ENCODE data around the gene MACO1. TPM values are rescaled to one million over a fixed set of nuclear protein-coding genes. Genes with fewer than 3 reads are reported as not detected.
"Not testable (repeated sequence)": the region's sequence is repeated elsewhere in the genome, so short reads cannot be mapped to it uniquely, and the experiment has no call there.

The MACO1 gene
- polyA plus RNA-seq, 1 donor = 18.1 TPM

GRCh38 chr1:25486602-25487001 lies 55.9 kb downstream of the MACO1 start:
- no peak for DNase-seq (ENCODE audit: low read depth)

GRCh38 chr1:25487628-25488027 lies 56.9 kb downstream of the MACO1 start:
- no peak for DNase-seq (ENCODE audit: low read depth)

- no peak for DNase-seq (ENCODE audit: low read depth)
These were observed 61.6 kb downstream of the MACO1 start for GRCh38 chr1:25492323-25492722.

- DNase-seq (ENCODE audit: low read depth) = no peak
These were observed 64.3 kb downstream of the MACO1 start for GRCh38 chr1:25494952-25495351.

GRCh38 chr1:25500694-25501093 lies 70.0 kb downstream of the MACO1 start:
- DNase-seq (ENCODE audit: low read depth) = no peak

GRCh38 chr1:25501235-25502058 lies 70.8 kb downstream of the MACO1 start:
- DNase-seq (ENCODE audit: low read depth) = no peak

- no peak for DNase-seq (ENCODE audit: low read depth)
These were observed 72.3 kb downstream of the MACO1 start for GRCh38 chr1:25502957-25503356.

- no peak for DNase-seq (ENCODE audit: low read depth)
These were observed 73.1 kb downstream of the MACO1 start for GRCh38 chr1:25503551-25504426.

- no peak for DNase-seq (ENCODE audit: low read depth)
These were observed 74.3 kb downstream of the MACO1 start for GRCh38 chr1:25504706-25505595.

GRCh38 chr1:25505656-25506385 lies 75.1 kb downstream of the MACO1 start:
- DNase-seq (ENCODE audit: low read depth) = no peak

- not testable (repeated sequence) for DNase-seq (ENCODE audit: low read depth)
These were observed 76.1 kb downstream of the MACO1 start for GRCh38 chr1:25506566-25507463.

- no peak for DNase-seq (ENCODE audit: low read depth)
These were observed 83.0 kb downstream of the MACO1 start for GRCh38 chr1:25513666-25514065.

- no peak for DNase-seq (ENCODE audit: low read depth)
These were observed 84.3 kb downstream of the MACO1 start for GRCh38 chr1:25515033-25515432.

GRCh38 chr1:25516686-25517085 lies 86.0 kb downstream of the MACO1 start:
- DNase-seq (ENCODE audit: low read depth) = no peak

- no peak for DNase-seq (ENCODE audit: low read depth)
These were observed 87.0 kb downstream of the MACO1 start for GRCh38 chr1:25517476-25518394.

- no peak for DNase-seq (ENCODE audit: low read depth)
These were observed 88.9 kb downstream of the MACO1 start for GRCh38 chr1:25519624-25520023.

- peak; percentile 31 for DNase-seq (ENCODE audit: low read depth)
These were observed 89.9 kb downstream of the MACO1 start for GRCh38 chr1:25520446-25521061.

GRCh38 chr1:25522031-25522655 lies 91.4 kb downstream of the MACO1 start:
- no peak for DNase-seq (ENCODE audit: low read depth)

All from forelimb muscle (tissue), 1 donor.